Peyer's patch (tissue), 4 donors: ENCODE data around the gene CHRNA5.

Experiments used
- CTCF ChIP-seq, 6 experiments: fragments of 450-650 bp in 4 of 6; fragments of 200-600 bp in 2 of 6; sonication (generic) in 1 of 6; IDR thresholded peaks; one replicate each; pipeline ENCODE4 v1.5.1; 2017 to 2019; ENCODE audit warnings: antibody characterized with exemption in 6 of 6, mild to moderate bottlenecking in 3 of 6, moderate library complexity in 1 of 6
- POLR2A ChIP-seq, 2 donors: fragments of 450-650 bp; IDR thresholded peaks; one replicate each; pipeline ENCODE4 v1.5.1; 2017; ENCODE audit warnings: antibody characterized with exemption in 2 of 2, mild to moderate bottlenecking in 2 of 2, moderate library complexity in 2 of 2

GRCh38 chr15:78637776-78638435 is 72.6 kb downstream of the CHRNA5 start:
- TF ChIP-seq CTCF (IDR thresholded peaks at IDR 0.05) (no peak), POLR2A (IDR thresholded peaks at IDR 0.05) (no peak)
